Neural crest cell (in vitro differentiated cells): ENCODE data around the gene EIF4G2. TPM values are rescaled to one million over a fixed set of nuclear protein-coding genes. Genes with fewer than 3 reads are reported as not detected.
A peak's percentile ranks its signal among the peaks of the same experiment; 100 is the strongest.

Experiments
- DNase-seq: peaks from one replicate; pipeline ENCODE4 v3.0.0; 2021; ENCODE audit warnings: low read depth, mixed read lengths, low spot score
- H3K27ac Mint-ChIP-seq: one replicate; pipeline ENCODE4 v1.8.0; 2021; ENCODE audit warnings: mild to moderate bottlenecking, mixed read lengths; ENCODE audit not compliant: unreplicated experiment
- H3K27me3 Mint-ChIP-seq: 2 replicates; pipeline ENCODE4 v1.8.0; 2021; ENCODE audit warnings: low read depth, mild to moderate bottlenecking, mixed read lengths
- H3K36me3 Mint-ChIP-seq: 2 replicates; pipeline ENCODE4 v1.8.0; 2021; ENCODE audit warnings: low read depth, mild to moderate bottlenecking, mixed read lengths
- H3K4me1 Mint-ChIP-seq: 2 replicates; pipeline ENCODE4 v1.8.0; 2021; ENCODE audit warnings: mixed read lengths
- H3K4me3 Mint-ChIP-seq: one replicate; pipeline ENCODE4 v1.8.0; 2021; ENCODE audit warnings: mild to moderate bottlenecking, mixed read lengths
- H3K9me3 Mint-ChIP-seq: 2 replicates; pipeline ENCODE4 v1.8.0; 2021; ENCODE audit warnings: mixed read lengths
- total RNA-seq: library from RNA; stranded (reverse); gene quantifications from 2 replicates; pipeline ENCODE4 v1.2.1, GENCODE V29; 2021
- TF ChIP-seq, protein P1 (sequence below): fragments of 200-600 bp; sonication (generic); conservative IDR thresholded peaks from 2 replicates; pipeline ENCODE4 v1.5.0; 2021; ENCODE audit warnings: antibody characterized with exemption, mild to moderate bottlenecking

The EIF4G2 gene
- total RNA-seq, 1 donor from 2014 or later, result 1,333 TPM

DNA sequence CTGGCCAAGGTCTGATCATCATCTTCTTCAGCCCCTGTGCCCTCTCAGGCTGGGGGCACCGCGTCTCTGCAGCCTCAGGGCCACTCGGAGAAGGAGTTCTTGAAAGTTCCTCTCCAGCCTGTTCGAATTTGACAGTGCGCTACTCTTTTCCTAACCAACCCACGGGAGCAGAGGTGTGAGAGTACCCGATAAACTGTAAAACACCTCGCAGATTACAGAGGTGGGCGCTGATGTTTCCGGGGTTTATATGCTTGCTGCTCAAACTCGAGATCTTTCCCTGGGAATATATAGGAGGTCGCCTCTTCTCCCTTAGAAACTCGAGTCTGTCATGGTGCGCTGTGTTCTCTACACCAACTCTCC, 57.2 kb downstream of the EIF4G2 start:
- no peaks in the 10 kb centered on the region for H3K9me3 Mint-ChIP-seq
- no peaks in the 10 kb centered on the region for H3K27me3 Mint-ChIP-seq
- H3K36me3 Mint-ChIP-seq, result no peaks in the 10 kb centered on the region
- no peak for DNase-seq
- TF ChIP-seq, protein P1, sequence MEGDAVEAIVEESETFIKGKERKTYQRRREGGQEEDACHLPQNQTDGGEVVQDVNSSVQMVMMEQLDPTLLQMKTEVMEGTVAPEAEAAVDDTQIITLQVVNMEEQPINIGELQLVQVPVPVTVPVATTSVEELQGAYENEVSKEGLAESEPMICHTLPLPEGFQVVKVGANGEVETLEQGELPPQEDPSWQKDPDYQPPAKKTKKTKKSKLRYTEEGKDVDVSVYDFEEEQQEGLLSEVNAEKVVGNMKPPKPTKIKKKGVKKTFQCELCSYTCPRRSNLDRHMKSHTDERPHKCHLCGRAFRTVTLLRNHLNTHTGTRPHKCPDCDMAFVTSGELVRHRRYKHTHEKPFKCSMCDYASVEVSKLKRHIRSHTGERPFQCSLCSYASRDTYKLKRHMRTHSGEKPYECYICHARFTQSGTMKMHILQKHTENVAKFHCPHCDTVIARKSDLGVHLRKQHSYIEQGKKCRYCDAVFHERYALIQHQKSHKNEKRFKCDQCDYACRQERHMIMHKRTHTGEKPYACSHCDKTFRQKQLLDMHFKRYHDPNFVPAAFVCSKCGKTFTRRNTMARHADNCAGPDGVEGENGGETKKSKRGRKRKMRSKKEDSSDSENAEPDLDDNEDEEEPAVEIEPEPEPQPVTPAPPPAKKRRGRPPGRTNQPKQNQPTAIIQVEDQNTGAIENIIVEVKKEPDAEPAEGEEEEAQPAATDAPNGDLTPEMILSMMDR, result no peak
- H3K27ac Mint-ChIP-seq, result peak overlapping the region; percentile 89
- peak overlapping the region; percentile 99 for H3K4me3 Mint-ChIP-seq
- H3K4me1 Mint-ChIP-seq, result peaks cover 13% of the 10 kb centered on the region

DNA sequence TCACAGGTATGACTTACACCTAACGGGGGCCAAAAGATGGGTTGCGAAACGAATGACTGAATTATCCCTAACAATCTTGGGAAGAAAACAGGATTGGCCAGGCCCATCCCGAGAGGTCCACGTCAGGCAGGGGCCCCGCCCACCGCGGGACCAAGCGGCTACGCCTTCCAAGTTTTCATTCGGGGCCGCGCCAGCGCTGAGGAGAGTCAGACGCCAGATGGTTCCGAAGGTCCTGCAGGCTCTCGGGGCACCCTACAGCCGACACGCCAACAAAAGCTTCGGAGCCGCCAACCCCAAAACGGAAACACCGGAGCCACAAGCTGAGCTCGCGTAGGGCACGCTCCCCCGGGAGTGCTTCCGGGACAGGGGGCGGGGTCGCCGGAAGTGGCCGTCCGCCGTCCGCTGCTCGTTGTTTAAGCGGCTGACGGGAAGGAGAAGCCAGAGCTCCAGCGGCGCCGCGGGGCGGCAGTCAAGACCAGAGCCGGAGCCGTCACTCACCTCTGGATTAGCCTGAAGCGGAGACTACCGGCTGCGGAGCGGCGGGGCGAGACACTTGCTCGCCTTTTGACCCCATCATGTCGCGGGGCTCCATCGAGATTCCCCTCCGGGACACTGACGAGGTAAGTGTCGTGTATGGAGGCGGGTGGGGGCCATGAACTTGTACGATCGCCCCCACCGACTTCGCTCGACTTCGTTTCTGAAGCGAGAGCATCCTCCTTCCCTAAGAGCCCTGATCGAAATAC, 57.7 kb downstream of the EIF4G2 start, which contains the start of gene CTR9:
Gene CTR9, plus strand, starts transcription at position 409 of the 743 bp plus-strand sequence. Its CDS starts 167 bp downstream, at position 576.
- Mint-ChIP-seq H3K36me3 (no peaks in the 10 kb centered on the region), H3K27me3 (no peaks in the 10 kb centered on the region), H3K27ac (peak within 1 kb of the TSS; percentile 89), H3K9me3 (no peaks in the 10 kb centered on the region), H3K4me1 (peaks cover 13% of the 10 kb centered on the region), H3K4me3 (peak within 1 kb of the TSS; percentile 99)
- peak; percentile 91 for DNase-seq
- TF ChIP-seq, protein P1, result no peak

DNA sequence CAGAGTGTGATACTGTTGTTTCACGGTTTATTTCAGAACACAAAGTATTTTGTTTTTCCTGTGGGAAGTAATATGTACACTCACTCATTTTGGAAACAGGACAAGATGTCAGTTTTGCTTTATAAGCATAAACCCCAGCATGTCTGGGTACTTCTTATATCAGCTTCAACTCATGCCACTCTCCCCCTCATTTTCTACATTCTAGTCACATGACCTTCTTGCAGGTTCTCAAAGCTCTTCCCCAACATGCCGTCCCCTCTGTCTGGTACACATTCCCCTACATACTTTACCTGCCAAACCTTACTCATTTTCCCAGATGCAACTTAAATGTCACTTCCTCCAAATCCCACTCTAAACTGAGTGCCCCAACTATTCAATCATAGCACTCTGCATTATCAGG, 59.2 kb downstream of the EIF4G2 start:
- TF ChIP-seq, protein P1, result no peak
- Mint-ChIP-seq H3K4me3 (peak overlapping the region; percentile 33), H3K9me3 (no peaks in the 10 kb centered on the region)

DNA sequence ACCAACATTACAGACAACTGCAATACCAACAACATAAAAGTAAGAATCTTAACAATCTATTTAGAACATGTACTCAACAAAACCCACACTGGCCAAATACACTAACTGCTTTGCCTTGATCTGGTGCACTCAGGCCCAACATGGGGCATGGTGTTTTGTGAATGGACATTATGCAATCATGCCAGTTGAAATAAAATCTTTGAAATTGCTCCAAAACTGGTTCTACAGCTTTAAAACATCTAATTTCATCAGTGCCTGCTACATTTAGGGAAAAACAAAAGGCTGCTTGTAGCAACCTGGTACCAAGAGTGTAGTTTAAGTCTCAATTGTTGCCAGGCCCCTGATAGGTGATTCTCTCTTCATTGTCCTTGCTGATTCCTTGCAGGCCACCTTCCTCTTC, 61.0 kb downstream of the EIF4G2 start:
- H3K27me3 Mint-ChIP-seq, result no peaks in the 10 kb centered on the region
- TF ChIP-seq, protein P1, result no peak
- H3K36me3 Mint-ChIP-seq, result no peaks in the 10 kb centered on the region
- no peak overlapping the region for H3K4me3 Mint-ChIP-seq
- H3K9me3 Mint-ChIP-seq, result no peaks in the 10 kb centered on the region
- H3K4me1 Mint-ChIP-seq, result peaks cover 13% of the 10 kb centered on the region
- no peak for DNase-seq
- no peak overlapping the region for H3K27ac Mint-ChIP-seq

More for the DNA sequence above, 59.2 kb downstream of the EIF4G2 start:
- H3K27ac Mint-ChIP-seq, result no peak overlapping the region
- no peak for DNase-seq
- peaks cover 13% of the 10 kb centered on the region for H3K4me1 Mint-ChIP-seq
- no peaks in the 10 kb centered on the region for H3K36me3 Mint-ChIP-seq
- no peaks in the 10 kb centered on the region for H3K27me3 Mint-ChIP-seq

Other genes starting within 250 kb of the EIF4G2 start
- gene LYVE1, start 240.3 kb downstream of the EIF4G2 start, total RNA-seq, result 0.14 TPM in 1 of 2 replicates, not detected in the other
- 5.4 and 6.1 TPM in 2 replicates for gene IRAG1, start 115.2 kb downstream of the EIF4G2 start, total RNA-seq
- gene CTR9, start 57.7 kb downstream of the EIF4G2 start, total RNA-seq, result 39.0 and 39.8 TPM in 2 replicates
- 85.1 and 89.1 TPM in 2 replicates for gene ZBED5, start 49.1 kb upstream of the EIF4G2 start, total RNA-seq